Fibroblast of villous mesenchyme (primary cell): ENCODE measurements around the gene ASTN1. TPM values are rescaled to one million over a fixed set of nuclear protein-coding genes. Genes with fewer than 3 reads are reported as not detected.

Source experiments
- DNase-seq: peaks from one replicate; pipeline ENCODE4 v3.0.0-alpha.2; 2010; ENCODE audit warnings: low read depth
- H3K4me3 ChIP-seq: 2 replicates; pipeline ENCODE4 v1.5.1; 2011; ENCODE audit warnings: low read depth, mild to moderate bottlenecking, low read length
- CTCF ChIP-seq: IDR thresholded peaks from 2 replicates; pipeline ENCODE4 v1.5.1; 2012; ENCODE audit warnings: low read depth, mild to moderate bottlenecking, low read length; ENCODE audit not compliant: insufficient read depth
- total RNA-seq: library from RNA; depleted of rRNA; stranded (reverse); fragments of >200 nt; gene quantifications from 2 replicates; pipeline ENCODE4 v1.2.3, GENCODE V29; 2012

The ASTN1 gene
- total RNA-seq, 1 donor, result not detected

- no peak overlapping the region for H3K4me3 ChIP-seq
- no peak for TF ChIP-seq CTCF
- DNase-seq, result no peak
Measured at GRCh38 chr1:177020851-177021589, 143.5 kb downstream of the ASTN1 start.

GRCh38 chr1:177017287-177017852 is 147.1 kb downstream of the ASTN1 start:
- no peak for TF ChIP-seq CTCF
- no peak for DNase-seq
- no peak overlapping the region for H3K4me3 ChIP-seq

- no peak for DNase-seq
- no peak for TF ChIP-seq CTCF
- H3K4me3 ChIP-seq, result no peak overlapping the region
Measured at GRCh38 chr1:177014325-177014724, 150.2 kb downstream of the ASTN1 start.

- TF ChIP-seq CTCF, result no peak
- no peak for DNase-seq
- H3K4me3 ChIP-seq, result no peak overlapping the region
Measured at GRCh38 chr1:177012342-177012925, 152.1 kb downstream of the ASTN1 start.

GRCh38 chr1:177011508-177011907 is 153.0 kb downstream of the ASTN1 start:
- no peak for DNase-seq
- no peak overlapping the region for H3K4me3 ChIP-seq
- TF ChIP-seq CTCF, result no peak

- no peak for TF ChIP-seq CTCF
- DNase-seq, result no peak
- H3K4me3 ChIP-seq, result no peak overlapping the region
Measured at GRCh38 chr1:177010211-177010825, 154.2 kb downstream of the ASTN1 start.
